ENCODE data around the gene FER. TPM values are rescaled to one million over a fixed set of nuclear protein-coding genes. Genes with fewer than 3 reads are reported as not detected.
"Not testable (repeated sequence)": the region's sequence is repeated elsewhere in the genome, so short reads cannot be mapped to it uniquely, and the experiment has no call there.

The FER gene
- polyA plus RNA-seq, 4 donors = 16.2 to 19.3 (median 17.1) TPM

DNA sequence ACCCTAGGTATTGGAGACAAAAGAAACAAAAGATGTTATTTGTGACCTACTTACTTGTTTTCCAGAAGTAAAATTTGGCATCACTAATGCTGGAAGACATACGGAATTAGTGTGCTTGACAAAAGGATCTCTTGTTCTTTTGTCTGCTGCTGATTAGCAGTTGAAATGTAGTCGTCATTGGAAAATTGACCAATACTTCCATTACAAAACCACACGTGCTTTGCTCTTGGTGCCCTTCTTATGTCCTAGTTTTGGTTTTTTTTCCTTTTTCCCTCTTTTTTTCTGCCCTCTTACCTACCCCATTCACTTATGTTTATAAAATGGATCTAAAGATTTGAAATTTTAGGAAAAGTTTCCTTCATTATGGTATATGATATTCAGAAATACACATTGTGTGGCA lies 197.4 kb downstream of the FER start:
- no peak for DNase-seq (ENCODE audit: low read depth in 4 of 4, low spot score in 2 of 4)

DNA sequence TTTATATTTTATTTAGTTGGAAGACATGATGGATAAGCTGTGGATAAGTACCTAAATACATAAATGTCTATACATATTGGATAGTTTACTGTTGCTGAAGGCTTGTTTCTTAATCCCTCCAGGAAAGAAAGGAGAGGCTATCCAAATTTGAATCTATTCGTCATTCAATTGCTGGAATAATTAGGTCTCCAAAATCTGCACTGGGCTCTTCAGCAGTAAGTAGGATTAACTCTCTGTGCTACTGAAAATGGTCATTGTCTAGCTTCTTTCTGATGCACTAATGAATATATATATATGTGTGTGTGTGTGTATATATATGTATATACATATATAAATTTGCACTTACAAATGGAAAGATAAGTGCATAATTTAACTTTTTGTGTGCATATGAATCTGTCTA lies 198.3 kb downstream of the FER start:
- DNase-seq (ENCODE audit: low read depth in 4 of 4, low spot score in 2 of 4) = no peak

DNA sequence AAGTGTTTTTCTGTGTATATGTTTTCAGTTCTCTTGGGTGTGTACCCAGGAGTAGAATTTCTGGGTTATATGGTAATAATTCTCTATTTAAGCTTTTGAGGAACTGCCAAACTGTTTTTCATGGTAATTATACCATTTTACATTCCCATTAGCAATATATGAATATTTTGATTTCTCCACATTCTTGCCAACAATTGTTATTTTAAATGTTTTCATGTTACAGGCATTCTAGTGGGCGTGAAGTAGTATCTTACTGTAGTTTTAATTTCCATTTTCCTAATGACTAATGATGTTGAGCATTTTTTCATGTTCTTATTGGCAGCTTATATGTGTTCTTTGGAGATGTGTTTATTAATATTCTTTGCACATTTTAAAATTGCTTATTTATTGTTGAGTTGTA lies 199.5 kb downstream of the FER start:
- DNase-seq (ENCODE audit: low read depth in 4 of 4, low spot score in 2 of 4) = no peak

DNA sequence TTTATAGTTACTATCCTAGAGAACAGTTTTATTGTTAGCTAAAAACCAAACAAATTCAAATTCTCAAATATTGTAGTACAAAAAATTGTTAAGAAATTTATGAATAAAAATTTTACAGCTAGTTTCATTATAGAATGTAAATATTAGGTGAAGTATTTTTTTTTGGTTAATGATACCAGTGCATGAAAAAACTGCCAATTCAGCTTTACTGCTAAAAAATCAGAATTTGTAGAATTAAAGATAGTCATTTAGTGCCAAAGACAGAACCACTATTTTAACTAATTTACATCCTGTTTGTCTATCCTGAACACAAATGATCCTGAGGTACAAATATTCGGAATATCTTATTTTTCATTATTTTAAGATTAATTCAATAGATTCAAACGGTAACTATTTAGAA lies 202.6 kb downstream of the FER start:
- DNase-seq (ENCODE audit: low read depth in 4 of 4, low spot score in 2 of 4) = no peak

DNA sequence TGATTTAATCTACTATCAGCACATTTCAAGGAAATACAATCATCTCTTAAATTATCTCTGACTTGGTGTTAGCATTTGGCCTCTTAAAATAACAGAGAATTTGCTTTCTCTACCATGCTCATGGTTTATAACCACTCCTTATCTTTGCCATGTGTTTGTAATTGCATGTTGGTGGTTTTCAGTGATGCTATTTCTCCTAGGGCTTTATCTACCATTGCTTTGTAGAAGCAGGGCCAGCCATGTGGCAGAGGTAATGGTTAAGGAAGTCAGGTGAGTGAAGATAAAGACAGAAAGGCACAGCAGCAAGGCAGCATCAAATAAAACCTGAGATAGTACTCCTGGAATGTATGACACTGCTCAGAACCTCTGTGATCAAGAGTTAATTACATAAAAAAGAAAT lies 206.2 kb downstream of the FER start:
- no peak for DNase-seq (ENCODE audit: low read depth in 4 of 4, low spot score in 2 of 4)

DNA sequence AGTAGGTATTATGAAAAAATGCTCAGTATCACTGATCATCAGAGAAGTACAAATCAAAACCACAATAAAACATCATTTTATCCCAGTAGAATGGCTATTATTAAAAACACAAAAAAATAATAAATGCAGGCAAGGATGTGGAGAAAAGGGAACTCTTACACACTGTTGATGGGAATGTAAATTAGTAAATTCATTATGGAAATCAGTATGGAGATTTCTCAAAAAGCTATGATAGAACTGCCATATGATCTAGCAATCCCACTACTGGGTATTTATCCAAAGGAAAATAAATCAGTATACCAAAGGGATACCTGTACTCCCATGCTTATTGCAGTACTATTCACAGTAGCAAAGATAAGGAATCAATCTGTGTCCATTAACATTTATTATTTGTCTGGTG lies 209.6 kb downstream of the FER start:
- no peak for DNase-seq (ENCODE audit: low read depth in 4 of 4, low spot score in 2 of 4)

DNA sequence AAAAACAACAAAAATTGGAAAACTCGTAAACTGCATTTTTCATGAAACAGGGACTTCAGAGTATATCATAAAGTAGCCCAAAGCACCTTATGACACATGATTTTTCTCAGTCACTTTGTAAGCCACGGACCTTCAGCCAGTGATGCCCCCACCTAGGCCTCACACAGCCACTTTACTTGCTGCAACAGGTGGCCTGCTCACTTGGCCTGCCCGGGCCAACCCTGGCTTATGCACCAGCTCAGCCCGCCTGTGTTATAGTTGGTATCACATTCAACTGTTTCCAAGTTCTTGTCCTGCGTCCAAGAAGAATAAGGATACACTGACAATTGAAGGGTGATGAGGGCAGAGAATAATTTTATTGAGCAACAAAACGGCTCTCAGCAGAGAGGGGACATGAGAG lies 219.2 kb downstream of the FER start:
- no peak for DNase-seq (ENCODE audit: low read depth in 4 of 4, low spot score in 2 of 4)

DNA sequence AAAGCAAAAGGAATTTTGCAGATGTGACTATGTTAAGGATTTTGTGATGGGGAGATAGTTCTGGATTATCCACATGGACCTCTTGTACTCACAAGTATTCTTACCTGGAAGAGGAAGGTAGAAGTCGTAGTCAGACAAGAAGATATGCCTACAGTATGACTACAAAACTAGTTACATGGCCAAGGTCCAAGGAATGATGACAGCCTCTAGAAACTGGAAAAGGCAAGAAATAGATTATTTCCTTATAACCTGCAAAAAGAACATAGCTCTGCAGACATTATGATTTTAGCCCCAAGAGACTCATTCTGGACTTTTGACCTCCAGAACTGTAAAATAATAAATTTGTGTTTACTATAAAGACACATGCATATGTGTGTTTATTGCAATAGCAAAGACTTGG lies 226.9 kb downstream of the FER start:
- DNase-seq (ENCODE audit: low read depth in 4 of 4, low spot score in 2 of 4) = no peak

DNA sequence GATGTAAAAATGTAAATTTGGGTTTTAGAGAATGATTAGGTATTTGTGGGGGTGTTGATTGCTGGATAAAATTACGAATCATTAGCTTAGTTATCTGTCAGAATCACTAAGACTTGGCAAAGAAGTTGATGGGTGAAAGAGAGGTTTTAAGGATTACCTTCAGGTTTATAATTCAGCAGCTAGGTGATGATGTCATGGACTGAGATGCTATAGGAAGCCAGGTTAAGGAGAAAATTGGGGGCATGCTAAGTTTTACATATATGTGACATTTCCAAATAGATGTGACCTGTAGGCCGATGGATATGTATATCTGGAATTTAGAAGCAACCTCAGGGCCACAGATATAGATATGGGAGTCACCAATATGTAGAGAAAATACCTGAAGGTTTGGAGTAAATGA lies 228.0 kb downstream of the FER start:
- no peak for DNase-seq (ENCODE audit: low read depth in 4 of 4, low spot score in 2 of 4)

DNA sequence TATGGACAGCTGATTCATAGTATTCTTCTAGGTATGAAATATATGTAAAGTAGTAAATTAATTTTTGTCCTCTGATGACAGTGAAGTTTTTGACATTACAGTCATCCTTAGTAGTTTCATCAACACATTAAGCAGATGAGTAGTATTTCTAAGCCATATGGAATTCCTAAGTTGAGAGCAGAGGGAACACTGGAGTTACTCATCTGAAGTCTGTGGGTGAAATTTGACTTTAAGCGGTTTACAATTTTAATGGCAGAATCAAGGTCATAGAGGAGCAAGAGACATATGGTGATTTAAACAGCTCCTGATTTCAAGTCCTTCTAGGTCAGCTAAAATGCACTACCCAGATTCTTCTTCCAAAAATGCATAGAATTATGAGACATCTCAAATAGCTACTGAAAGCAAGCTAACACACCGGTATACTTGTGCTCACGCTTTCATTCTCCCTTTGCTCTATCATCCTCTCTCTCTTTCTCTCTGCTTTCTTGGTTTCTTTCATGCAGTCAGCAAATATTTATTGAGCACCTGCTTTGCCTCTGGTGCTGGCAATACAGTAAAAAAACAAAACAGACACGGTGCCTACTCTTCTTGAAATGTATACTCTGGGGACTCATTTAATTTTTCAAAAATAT lies 235.9 kb downstream of the FER start:
- no peak for DNase-seq (ENCODE audit: low read depth in 4 of 4, low spot score in 2 of 4)

DNA sequence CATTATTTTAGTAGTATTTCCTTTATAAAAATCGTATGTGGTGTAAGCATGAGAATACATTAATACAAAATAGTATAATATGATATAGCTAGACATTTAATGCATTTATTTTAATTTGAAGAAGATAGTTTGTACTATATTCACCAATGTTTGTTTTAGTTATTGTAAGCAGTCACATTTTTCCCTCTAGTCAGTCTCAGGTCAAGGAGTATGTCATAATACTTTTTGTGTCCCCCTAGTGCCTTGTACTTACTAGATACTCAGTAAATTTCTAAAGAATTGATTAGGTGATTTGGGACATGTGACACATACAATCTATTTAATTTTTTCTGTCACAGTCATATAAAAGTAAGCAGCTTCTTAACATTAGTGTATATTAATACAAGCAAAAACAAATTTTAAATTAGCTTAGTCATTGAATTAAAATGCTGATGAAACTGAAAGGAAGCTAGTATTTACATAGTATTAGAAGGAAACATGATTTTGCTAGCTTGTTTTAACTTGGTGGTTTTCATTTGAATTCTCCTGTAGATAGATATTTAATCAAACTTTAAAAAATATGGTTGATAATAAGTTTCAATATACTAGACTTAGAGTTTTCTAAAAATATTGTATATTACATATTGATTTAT lies 242.2 kb downstream of the FER start:
- no peak for DNase-seq (ENCODE audit: low read depth in 4 of 4, low spot score in 2 of 4)

DNA sequence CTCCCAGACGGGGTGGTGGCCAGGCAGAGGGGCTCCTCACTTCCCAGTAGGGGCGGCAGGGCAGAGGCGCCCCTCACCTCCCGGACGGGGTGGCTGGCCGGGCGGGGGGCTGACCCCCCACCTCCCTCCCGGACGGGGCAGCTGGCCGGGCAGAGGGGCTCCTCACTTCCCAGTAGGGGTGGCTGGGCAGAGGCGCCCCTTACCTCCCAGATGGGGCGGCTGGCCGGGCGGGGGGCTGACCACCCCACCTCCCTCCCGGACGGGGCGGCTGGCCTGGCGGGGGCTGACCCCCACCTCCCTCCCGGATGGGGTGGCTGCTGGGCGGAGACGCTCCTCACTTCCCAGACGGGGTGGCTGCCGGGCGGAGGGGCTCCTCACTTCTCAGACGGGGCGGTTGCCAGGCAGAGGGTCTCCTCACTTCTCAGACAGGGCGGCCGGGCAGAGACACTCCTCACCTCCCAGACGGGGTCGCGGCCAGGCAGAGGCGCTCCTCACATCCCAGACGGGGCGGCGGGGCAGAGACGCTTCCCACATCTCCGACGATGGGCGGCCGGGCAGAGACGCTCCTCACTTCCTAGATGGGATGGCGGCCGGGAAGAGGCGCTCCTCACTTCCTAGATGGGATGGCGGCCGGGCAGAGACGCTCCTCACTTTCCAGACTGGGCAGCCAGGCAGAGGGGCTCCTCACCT lies 244.8 kb downstream of the FER start:
- not testable (repeated sequence) for DNase-seq (ENCODE audit: low read depth in 4 of 4, low spot score in 2 of 4)

DNA sequence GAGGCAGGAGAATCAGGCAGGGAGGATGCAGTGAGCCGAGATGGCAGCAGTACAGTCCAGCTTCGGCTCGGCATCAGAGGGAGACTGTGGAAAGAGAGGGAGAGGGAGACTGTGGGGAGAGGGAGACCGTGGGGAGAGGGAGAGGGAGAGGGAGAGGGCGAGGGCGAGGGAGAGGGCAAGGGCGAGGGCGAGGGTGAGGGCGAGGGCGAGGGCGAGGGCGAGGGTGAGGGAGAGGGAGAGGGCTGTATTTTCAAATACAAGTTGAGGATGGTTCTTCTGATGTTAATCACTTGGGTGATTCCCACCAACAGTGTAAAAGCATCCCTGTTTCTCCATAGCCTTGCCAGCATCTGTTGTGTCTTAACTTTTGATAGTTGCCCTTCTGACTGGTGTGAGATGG lies 245.7 kb downstream of the FER start:
- not testable (repeated sequence) for DNase-seq (ENCODE audit: low read depth in 4 of 4, low spot score in 2 of 4)

DNA sequence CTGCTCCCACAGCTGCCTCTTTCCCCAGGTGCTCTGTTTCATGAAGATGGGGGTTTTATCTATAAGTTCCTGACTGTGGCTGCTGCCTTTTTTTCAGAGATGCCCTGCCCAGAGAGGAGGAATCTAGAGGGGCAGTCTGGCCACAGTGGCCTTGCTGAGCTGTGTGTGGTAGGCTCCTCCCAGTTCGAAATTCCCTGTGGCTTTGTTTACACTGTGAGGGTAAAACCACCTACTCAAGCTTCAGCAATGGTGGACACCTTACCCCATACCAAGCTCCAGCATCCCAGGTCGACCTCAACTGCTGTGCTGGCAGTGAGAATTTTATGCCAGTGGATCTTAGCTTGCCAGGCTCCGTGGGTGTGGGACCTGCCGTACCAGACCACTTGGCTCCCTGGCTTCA lies 250.0 kb downstream of the FER start:
- DNase-seq (ENCODE audit: low read depth in 4 of 4, low spot score in 2 of 4) = no peak

DNA sequence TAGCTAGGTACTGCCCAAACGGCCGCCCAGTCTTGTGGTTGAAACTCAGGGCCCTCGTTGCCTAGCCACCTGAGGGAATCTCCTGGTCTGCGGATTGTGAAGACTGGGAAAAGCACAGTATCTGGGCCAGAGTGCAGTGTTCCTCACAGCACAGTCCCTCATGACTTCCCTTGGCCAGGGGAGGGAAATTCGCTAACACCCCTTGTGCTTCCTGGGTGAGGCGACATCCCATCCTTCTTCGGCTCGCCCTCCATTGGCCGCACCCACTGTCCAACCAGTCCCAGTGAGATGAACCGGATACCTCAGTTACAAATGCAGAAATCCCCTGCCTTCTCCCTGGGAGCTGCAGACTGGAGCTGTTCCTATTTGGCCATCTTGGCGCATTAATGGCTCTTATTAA lies 250.5 kb downstream of the FER start:
- DNase-seq (ENCODE audit: low read depth in 4 of 4, low spot score in 2 of 4) = no peak

DNA sequence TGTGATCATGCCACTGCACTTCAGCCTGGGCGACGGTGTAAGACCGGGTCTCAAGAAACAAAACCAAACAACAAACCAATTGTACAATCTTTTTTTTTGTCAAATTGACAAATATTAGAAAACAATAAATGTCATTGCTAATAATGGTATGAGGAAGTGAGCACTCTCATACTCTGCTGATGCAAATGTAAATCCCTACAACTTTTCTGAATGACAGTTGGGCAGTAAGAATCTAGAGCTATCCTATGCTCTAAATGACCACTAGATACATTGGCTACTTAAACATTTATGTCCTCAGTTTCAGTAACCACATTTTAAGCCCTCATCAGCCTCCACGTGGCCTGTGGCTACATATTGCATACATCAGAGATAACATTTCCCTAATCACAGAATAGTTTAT lies 256.2 kb downstream of the FER start:
- no peak for DNase-seq (ENCODE audit: low read depth in 4 of 4, low spot score in 2 of 4)

DNA sequence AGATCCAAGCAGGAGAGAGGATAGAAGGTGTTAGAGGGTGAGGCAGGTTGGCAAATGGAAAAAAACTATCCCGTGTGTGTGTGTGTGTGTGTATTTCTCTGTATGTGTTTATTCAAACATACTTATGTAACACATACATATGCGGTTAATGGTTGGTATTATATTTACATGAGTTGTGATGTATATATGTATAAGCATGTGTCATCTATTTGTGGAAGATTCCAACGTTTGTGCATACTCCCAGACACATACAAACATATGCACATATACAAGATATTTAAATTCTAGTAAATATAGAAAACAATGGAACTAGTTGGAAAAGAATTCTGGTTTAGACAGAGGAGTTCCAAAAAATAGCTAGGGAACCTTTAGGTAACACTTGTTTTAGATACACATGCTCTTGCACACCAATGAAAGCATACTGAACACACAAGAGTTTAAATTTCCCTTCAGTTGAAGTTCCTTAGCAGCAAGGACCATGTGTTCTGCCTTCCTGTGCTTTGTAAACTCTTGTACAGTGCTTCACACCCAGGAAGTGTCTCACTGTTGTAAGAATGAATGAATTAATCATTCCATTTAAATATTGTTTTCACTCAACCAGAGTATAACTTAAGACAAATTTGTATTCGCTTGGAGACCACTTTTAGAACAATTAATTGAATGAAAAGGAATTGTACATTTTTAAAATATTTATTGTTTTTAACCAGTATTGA lies 257.8 kb downstream of the FER start:
- no peak for DNase-seq (ENCODE audit: low read depth in 4 of 4, low spot score in 2 of 4)

DNA sequence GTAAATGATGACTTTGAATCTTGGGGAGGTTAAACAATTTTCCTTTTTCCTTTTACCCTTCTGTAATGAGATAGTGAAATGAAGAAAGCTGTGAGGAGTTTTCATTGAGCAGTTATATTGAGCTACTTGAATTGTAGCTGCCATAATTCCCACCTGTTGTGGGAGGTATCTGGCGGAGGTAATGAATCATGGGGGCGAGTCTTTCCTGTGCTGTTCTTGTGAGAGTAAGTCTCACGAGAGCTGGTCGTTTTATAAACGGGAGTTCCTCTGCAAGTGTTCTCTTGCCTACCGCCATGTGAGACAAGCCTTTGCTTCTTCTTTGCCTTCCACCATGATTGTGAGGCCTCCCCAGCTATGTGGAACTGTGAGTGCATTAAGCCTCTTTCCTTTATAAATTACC lies 258.4 kb downstream of the FER start:
- no peak for DNase-seq (ENCODE audit: low read depth in 4 of 4, low spot score in 2 of 4)

DNA sequence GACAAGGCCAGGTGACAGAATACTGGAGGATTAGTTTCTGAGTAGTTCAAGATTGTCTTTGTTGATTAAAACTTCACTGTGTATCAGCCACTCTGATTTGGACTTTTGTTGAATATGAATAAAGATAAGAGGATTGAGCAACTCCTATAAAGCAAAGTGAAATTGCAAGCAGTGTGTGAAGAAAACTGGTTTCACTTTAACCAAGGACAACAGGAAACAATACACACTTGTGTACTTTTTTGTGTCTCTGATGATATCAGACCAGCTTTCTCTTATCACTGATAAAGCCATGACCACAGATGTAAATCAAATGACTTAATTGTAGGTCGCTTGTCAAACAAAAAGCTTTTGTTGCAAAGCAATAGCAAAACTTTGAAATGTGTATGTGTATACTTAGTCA lies 268.6 kb downstream of the FER start:
- no peak for DNase-seq (ENCODE audit: low read depth in 4 of 4, low spot score in 2 of 4)

DNA sequence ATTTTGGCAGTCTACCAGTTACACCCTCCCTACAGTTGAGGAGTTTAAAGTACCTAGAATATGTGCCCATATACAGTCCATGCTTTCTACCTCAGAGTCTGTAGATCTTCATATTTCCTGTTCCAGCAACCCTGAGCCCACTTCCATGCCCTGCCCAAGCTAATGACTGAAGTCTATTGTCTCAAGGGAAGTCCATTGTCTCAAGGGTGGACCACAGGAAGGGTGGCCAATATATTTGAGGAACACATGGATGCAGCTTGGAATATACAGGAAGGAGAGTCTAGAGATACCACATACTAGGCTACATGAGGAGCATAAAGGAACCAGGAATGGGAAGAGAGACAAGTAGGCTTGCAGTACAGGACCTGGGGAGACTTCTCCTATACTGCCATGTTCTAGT lies 274.4 kb downstream of the FER start:
- DNase-seq (ENCODE audit: low read depth in 4 of 4, low spot score in 2 of 4) = no peak

DNA sequence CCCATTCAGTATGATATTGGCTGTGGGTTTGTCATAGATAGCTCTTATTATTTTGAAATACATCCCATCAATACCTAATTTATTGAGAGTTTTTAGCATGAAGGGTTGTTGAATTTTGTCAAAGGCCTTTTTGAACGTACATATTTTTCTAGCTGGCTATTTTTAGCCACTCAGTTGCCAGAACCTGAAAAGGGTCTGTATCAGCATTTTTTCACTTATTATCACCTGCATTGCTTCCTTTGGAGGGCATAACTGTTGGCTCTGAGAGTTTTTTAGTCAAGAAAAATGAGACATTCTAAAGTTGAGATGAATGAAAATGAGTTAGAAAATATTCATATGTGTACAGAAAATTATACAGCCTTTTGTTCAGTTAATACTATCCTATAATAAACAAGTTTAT lies 278.0 kb downstream of the FER start:
- not testable (repeated sequence) for DNase-seq (ENCODE audit: low read depth in 4 of 4, low spot score in 2 of 4)

Data from left renal cortex interstitium (tissue), 4 donors.